T-helper 17 cell (primary cell): ENCODE results near the gene HP1BP3. TPM values are rescaled to one million over a fixed set of nuclear protein-coding genes. Genes with fewer than 3 reads are reported as not detected.

Source experiments
- ATAC-seq: fragments of 150-1000 bp; cut with Tn5 transposase; 2 replicates; pipeline ENCODE4 v1.10.0; 2021; ENCODE audit warnings: mild to moderate bottlenecking, moderate library complexity
- DNase-seq, 3 donors: peaks; one replicate each; pipeline versions ENCODE4 v3.0.0 to v3.0.0-alpha.2; 2020 to 2021
- H3K9me3 ChIP-seq: one replicate; pipeline ENCODE4 v1.7.0; 2013; ENCODE audit warnings: low read length, mild to moderate bottlenecking; ENCODE audit not compliant: control insufficient read depth, poor library complexity, severe bottlenecking
- H3K27ac Mint-ChIP-seq: one replicate; pipeline ENCODE4 v1.8.0; 2022; ENCODE audit warnings: mild to moderate bottlenecking, moderate library complexity, mixed read lengths
- H3K27me3 Mint-ChIP-seq: one replicate; pipeline ENCODE4 v1.8.0; 2022; ENCODE audit warnings: mixed read lengths
- H3K36me3 Mint-ChIP-seq: one replicate; pipeline ENCODE4 v1.8.0; 2022; ENCODE audit warnings: low read depth, mixed read lengths
- H3K4me1 Mint-ChIP-seq: one replicate; pipeline ENCODE4 v1.8.0; 2022; ENCODE audit warnings: mild to moderate bottlenecking, mixed read lengths
- H3K4me3 Mint-ChIP-seq: one replicate; pipeline ENCODE4 v1.8.0; 2022; ENCODE audit warnings: mild to moderate bottlenecking, moderate library complexity, mixed read lengths
- total RNA-seq, 4 donors: library from RNA in 2 of 4; stranded (reverse) in 2 of 4; gene quantifications; one replicate each; pipeline ENCODE4 v1.2.3 and lab custom pipeline; 2022 to 2026

The HP1BP3 gene
- total RNA-seq, 2 donors from 2014 or later, result 210 to 230 TPM

DNA sequence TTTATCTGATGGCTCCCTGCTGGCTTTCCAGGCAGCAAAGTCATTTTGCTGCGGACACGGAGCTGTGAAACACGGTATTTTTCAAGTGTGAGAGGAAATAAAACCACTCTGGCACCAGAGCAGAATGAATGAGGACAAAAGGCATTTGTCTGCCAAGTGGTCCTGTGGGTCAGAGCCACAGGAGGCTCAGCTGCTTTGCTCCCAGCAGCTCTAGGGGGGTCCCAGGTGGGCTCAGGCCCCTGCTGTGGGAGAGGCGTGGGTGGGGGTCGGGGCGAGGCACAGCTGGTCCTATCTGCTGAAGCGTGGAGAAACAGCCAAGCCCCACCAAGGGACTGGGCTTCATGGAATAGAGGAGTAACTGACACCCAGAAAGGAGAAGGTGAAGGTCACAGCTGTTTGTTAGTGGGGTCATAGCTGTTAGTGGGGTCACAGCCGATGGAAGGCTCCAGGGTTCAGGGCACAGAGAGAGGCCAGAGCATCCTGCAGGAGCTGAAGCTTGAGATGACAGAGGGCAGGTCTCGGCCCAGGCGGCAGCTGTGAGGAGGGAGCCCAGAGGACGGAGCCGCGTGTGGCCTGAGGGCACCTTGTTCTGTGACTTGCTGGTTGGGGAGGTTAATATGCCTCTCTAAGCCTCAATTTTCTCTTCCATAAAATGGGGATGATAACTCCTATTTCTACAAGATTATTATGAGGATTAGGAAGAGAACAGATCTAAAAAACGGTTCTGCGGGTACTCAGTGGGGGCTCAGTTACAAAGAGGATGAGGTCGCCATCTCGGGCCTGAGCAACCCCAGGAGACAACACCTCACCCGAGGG is 76.4 kb downstream of the HP1BP3 start:
- ATAC-seq, result no peak
- no peak overlapping the region for H3K27ac Mint-ChIP-seq
- peaks cover 16% of the 10 kb centered on the region for H3K27me3 Mint-ChIP-seq
- no peak for DNase-seq
- H3K4me3 Mint-ChIP-seq, result no peak overlapping the region
- H3K9me3 ChIP-seq, result no peaks in the 10 kb centered on the region
- peaks cover 2% of the 10 kb centered on the region for H3K4me1 Mint-ChIP-seq
- H3K36me3 Mint-ChIP-seq, result no peaks in the 10 kb centered on the region

DNA sequence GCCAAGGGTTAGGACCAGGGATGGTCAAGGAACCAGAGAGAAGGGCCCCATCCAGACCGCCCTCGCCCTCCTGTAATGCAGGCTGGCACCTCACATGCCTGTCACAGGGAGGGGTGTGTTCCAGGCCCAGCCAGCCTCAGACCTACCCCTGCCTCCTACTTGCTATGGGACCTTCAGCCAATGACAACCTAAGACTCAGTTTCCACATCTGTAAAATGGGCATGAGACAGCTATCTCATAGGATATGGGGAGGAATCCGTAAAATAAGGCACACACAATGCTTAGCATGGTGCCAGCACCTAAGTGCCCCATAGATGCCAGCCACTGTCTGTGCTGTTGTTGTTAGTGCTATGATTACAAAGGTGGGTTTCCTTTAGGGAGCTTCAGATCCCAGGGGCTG is 77.2 kb downstream of the HP1BP3 start:
- DNase-seq (no peak), ATAC-seq (no peak)
- peaks cover 11% of the 10 kb centered on the region for H3K27me3 Mint-ChIP-seq
- H3K36me3 Mint-ChIP-seq, result no peaks in the 10 kb centered on the region
- no peaks in the 10 kb centered on the region for H3K9me3 ChIP-seq
- peaks cover 2% of the 10 kb centered on the region for H3K4me1 Mint-ChIP-seq
- no peak overlapping the region for H3K4me3 Mint-ChIP-seq
- no peak overlapping the region for H3K27ac Mint-ChIP-seq

DNA sequence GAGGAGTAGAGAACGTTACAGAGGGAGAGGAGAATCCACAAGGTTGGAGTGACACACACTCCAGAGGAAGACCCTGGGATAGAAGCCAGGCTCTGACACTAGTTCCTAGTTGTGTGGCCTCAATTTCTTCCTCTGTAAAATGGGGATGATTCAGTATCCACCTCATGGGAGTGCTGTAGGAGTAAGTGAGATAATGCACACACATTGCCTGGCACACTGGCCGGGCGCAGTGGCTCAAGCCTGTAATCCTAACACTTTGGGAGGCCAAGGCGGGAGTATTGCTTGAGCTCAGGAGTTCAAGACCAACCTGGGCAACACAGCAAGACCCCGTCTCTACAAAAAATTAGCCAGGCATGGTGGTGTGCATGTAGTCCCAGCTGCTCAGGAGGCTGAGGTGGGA is 78.2 kb downstream of the HP1BP3 start:
- H3K36me3 Mint-ChIP-seq, result no peaks in the 10 kb centered on the region
- H3K27me3 Mint-ChIP-seq, result peaks cover 11% of the 10 kb centered on the region
- H3K4me1 Mint-ChIP-seq, result peaks cover 2% of the 10 kb centered on the region
- no peaks in the 10 kb centered on the region for H3K9me3 ChIP-seq
- ATAC-seq, result no peak
- DNase-seq, result no peak
- H3K27ac Mint-ChIP-seq, result no peak overlapping the region
- no peak overlapping the region for H3K4me3 Mint-ChIP-seq

DNA sequence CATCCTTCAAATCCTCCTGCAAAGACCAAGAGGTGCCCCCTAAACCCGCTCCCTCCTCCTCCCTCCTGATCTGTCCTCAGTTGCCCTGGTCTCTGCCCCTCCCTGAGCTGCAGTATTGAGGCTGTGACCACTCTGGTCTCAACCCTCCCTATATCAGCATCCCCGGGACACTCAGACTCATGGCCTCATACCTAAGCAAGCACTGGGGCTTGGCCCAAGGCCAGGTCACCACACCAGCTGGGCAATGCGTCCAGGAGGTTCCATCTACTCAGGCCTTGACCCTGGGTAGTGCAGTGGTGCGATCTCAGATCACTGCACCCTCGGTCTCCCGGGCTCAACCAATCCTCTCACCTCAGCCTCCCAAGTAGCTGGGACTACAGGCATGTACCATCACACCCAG is 79.0 kb downstream of the HP1BP3 start:
- Mint-ChIP-seq H3K27me3 (peaks cover 11% of the 10 kb centered on the region), H3K4me3 (no peak overlapping the region), H3K36me3 (peaks cover 3% of the 10 kb centered on the region), H3K27ac (no peak overlapping the region), H3K4me1 (peaks cover 2% of the 10 kb centered on the region)
- DNase-seq (no peak), ATAC-seq (no peak)
- H3K9me3 ChIP-seq, result no peaks in the 10 kb centered on the region

DNA sequence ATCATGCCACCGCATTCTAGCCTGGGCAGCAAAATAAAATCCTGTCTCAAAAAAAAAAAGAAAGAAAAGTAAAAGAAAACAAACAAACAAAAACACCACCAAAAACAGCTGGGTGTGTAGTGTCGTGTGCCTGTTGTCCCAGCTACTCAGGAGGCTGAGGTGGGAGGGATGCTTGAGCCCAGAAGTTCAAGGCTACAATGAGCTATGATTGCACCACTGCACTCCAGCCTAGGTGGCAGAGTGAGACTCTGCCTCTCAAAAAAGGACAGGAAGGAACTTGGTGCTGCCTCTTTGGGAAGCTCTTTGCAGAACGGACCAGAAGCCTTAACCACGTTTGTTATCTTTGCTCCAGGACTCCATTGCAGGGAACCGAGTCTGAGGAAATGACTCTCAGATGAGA is 80.3 kb downstream of the HP1BP3 start:
- Mint-ChIP-seq H3K27me3 (peaks cover 11% of the 10 kb centered on the region), H3K4me3 (no peak overlapping the region), H3K4me1 (peaks cover 2% of the 10 kb centered on the region), H3K36me3 (peaks cover 3% of the 10 kb centered on the region), H3K27ac (no peak overlapping the region)
- no peaks in the 10 kb centered on the region for H3K9me3 ChIP-seq
- DNase-seq (no peak), ATAC-seq (no peak)

DNA sequence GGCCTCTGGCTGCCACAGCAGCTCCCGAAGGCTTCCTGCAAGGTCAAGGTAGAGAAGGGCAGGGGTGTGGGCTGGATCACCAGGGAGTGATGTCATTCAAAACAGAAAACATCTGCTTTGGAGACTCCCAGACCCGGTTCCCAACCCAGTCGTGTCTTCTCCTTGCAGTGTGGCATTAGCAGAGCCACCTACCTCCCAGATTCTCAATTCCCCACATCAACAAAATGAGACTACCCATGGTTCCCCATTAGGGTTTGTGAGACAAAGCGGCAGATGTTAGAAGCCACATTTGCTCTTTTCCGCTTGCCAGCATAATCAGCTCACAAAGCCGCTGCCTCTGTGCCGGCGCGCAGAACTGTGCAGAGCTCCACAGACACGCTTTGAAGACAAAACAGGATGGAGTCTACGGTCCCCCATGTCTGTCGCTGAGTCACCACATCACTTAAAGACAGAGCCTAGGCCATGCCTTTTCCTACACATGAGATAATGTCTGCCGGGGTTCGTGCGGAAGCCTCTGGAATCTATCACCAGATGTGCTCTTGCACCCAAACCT is 81.8 kb downstream of the HP1BP3 start:
- Mint-ChIP-seq H3K36me3 (peaks cover 3% of the 10 kb centered on the region), H3K27me3 (peaks cover 8% of the 10 kb centered on the region), H3K4me3 (no peak overlapping the region), H3K4me1 (peaks cover 2% of the 10 kb centered on the region), H3K27ac (no peak overlapping the region)
- no peak for DNase-seq
- ATAC-seq, result peak; percentile 36
- H3K9me3 ChIP-seq, result no peaks in the 10 kb centered on the region

DNA sequence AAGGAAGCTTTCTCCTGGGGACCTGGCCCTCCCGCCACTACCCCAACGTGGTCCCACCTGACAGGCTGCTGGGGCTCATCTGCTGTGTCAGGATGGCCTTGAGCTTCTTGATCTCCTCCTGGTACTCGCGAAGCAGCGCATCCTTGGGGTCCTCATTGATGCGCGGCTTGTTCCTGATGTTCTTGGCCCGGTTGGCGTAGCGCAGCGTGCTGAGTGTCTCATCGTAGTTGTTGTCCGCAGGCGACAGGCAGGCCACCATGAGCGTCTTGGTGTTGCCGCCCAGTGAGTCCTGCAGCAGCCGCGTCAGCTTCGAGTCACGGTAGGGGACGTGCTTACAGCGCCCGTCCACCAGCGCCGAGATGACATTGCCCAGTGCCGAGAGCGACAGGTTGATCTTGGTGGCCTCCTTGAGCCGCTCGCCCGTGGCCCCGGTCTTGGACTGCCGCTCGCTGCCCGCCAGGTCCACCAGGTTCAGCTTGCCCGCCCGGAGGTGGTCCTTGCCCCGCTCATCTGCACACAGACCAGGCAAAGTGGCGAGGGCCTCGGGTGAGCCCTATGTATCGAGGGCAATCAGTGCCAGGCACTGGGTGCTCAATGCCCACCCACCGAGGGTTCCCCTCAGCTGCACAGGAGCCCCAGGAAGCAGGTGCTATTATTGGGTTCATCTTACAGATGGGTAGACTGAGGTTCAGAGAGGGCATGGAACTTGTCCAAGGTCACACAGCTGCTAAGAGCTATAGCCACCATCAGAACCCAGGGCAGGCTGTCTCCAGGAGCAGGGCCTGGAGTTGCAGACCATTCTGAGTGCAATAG is 82.5 kb downstream of the HP1BP3 start:
- no peak overlapping the region for H3K4me3 Mint-ChIP-seq
- no peak for ATAC-seq

DNA sequence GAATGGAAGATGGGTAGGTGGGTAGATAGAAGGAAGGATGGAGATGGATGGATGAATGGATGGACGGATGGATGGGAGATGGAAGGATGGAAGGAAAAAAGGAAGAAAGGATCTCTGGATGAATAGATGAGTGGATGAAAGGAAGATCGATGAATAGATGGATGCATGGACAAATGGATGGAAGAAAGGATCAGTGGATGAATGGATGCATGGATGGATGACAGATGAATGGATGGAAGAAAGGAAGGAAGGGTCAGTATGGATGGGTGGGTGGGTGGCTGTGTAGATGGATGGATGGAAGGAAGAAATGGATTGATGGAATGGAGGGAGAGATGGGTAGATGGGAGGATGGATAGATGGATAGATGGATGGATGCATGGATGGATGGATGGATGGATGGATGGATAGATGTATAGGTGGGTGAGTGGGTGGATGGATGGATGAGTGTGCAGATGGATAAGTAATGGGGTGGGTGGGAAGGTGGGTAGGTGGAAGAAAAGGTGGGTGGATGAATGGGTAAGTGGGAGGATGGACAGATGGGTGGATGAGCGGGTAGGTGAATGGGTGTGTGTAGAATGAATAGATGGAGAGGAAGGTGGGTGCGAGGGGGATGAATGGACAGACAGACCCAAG is 83.9 kb downstream of the HP1BP3 start:
- H3K4me1 Mint-ChIP-seq, result peaks cover under 1% of the 10 kb centered on the region
- H3K4me3 Mint-ChIP-seq, result no peak overlapping the region
- no peaks in the 10 kb centered on the region for H3K9me3 ChIP-seq
- peaks cover 3% of the 10 kb centered on the region for H3K36me3 Mint-ChIP-seq
- no peak for DNase-seq
- H3K27me3 Mint-ChIP-seq, result peaks cover 3% of the 10 kb centered on the region
- ATAC-seq, result no peak
- H3K27ac Mint-ChIP-seq, result no peak overlapping the region

More for the DNA sequence above, 82.5 kb downstream of the HP1BP3 start:
- H3K4me1 Mint-ChIP-seq, result peaks cover 2% of the 10 kb centered on the region
- H3K36me3 Mint-ChIP-seq, result peaks cover 3% of the 10 kb centered on the region
- no peak overlapping the region for H3K27ac Mint-ChIP-seq
- no peak for DNase-seq
- H3K9me3 ChIP-seq, result no peaks in the 10 kb centered on the region
- peaks cover 6% of the 10 kb centered on the region for H3K27me3 Mint-ChIP-seq

DNA sequence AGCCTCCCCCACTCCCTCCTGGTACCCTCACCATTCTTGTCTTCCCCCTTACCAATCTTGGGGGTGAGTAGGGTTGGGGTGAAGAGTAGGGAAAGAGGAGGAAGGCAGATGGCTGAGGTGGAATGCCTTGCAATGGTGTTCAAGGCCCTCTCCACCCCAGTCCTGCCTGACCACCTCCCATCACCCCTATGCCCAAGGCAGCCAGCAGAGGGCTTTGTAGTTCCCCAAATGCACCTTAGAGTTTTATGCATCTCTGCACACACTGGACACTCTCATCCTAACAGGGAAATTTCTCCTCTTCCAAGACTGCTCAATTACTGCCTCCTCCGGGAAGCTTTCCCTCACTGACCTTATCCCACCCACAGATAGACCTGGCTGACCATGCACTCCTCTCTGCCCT is 84.7 kb downstream of the HP1BP3 start:
- H3K9me3 ChIP-seq, result no peaks in the 10 kb centered on the region

DNA sequence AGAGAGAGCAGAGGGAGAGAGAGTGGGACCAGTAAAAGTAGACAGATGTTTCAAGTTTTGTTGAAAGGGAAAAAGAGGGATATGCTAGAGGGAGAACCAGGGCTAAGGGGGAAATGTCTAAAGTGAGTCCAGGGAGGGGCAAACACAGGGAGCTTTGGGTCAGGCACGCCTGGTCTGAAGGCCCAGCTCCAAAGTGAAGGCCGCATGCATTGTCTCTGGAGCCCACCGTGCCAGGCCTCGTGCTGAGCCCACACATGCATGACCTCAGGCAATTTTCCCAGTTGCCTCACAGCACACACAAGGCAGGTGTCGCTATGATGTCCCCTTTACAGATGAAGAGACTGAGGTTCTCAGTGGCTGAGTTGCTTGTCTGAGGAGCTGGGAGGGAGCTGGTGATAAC is 85.3 kb downstream of the HP1BP3 start:
- no peaks in the 10 kb centered on the region for H3K9me3 ChIP-seq
- DNase-seq (no peak), ATAC-seq (no peak)
- H3K27me3 Mint-ChIP-seq, result no peaks in the 10 kb centered on the region
- peaks cover 1% of the 10 kb centered on the region for H3K4me1 Mint-ChIP-seq
- no peak overlapping the region for H3K4me3 Mint-ChIP-seq
- H3K36me3 Mint-ChIP-seq, result peaks cover 3% of the 10 kb centered on the region
- no peak overlapping the region for H3K27ac Mint-ChIP-seq

More for the DNA sequence above, 84.7 kb downstream of the HP1BP3 start:
- ATAC-seq, result no peak
- H3K4me1 Mint-ChIP-seq, result no peaks in the 10 kb centered on the region
- H3K36me3 Mint-ChIP-seq, result peaks cover 3% of the 10 kb centered on the region
- H3K27ac Mint-ChIP-seq, result no peak overlapping the region
- no peak overlapping the region for H3K4me3 Mint-ChIP-seq
- H3K27me3 Mint-ChIP-seq, result no peaks in the 10 kb centered on the region
- DNase-seq, result no peak

DNA sequence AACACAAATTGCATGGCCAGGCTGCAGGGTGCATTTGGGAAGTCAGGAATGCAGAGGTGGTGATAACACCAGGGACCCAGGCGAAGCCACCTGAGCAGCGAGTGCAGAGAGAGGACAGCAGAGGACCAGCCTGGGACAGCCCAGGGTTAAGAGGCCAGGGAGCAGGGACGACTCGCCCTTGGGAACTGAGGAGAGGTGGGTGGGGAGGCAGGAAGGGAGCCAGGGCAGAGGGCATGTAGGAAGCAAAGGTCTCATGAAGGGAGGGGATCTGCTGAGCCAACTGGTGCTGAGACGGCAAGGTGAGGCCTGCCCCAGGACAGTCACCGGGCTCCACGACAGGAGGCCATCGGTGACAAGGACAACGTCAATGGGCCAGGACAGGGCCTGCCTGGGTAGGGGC is 85.7 kb downstream of the HP1BP3 start:
- ATAC-seq (no peak), DNase-seq (no peak)
- H3K27ac Mint-ChIP-seq, result no peak overlapping the region
- H3K4me1 Mint-ChIP-seq, result peaks cover 4% of the 10 kb centered on the region
- H3K27me3 Mint-ChIP-seq, result no peaks in the 10 kb centered on the region
- no peaks in the 10 kb centered on the region for H3K9me3 ChIP-seq
- H3K4me3 Mint-ChIP-seq, result no peak overlapping the region
- peaks cover 3% of the 10 kb centered on the region for H3K36me3 Mint-ChIP-seq

DNA sequence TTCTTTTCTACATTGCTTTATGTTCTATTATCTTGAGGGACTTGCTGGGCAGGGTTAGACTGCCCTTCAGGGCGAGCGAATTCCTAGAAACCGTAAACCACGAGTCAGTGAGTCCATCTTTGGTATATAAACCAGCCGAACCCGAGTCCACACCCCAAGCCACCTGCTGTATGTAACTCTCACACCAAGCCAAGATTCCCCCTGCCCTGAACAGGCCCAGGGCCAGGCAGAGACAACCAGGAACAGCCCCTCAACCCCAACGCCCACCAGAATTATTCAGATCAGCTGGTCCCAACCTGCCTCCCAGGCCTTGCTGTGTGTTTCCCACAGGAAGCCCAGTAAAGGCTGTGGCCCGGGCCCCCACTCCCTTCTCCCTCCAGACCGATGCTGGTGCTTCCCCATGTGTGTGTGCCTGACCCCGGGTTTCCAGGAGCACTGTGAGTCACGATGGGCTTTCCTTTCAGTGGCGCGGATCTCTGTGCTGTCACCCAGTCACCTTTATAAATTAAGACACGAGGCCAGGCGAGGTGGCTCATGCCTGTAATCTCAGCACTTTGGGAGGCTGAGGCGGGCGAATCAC is 86.4 kb downstream of the HP1BP3 start:
- H3K4me1 Mint-ChIP-seq, result peaks cover 8% of the 10 kb centered on the region
- no peaks in the 10 kb centered on the region for H3K27me3 Mint-ChIP-seq
- no peak overlapping the region for H3K27ac Mint-ChIP-seq
- ATAC-seq (no peak), DNase-seq (no peak)
- H3K4me3 Mint-ChIP-seq, result no peak overlapping the region
- peaks cover 3% of the 10 kb centered on the region for H3K36me3 Mint-ChIP-seq
- no peaks in the 10 kb centered on the region for H3K9me3 ChIP-seq

DNA sequence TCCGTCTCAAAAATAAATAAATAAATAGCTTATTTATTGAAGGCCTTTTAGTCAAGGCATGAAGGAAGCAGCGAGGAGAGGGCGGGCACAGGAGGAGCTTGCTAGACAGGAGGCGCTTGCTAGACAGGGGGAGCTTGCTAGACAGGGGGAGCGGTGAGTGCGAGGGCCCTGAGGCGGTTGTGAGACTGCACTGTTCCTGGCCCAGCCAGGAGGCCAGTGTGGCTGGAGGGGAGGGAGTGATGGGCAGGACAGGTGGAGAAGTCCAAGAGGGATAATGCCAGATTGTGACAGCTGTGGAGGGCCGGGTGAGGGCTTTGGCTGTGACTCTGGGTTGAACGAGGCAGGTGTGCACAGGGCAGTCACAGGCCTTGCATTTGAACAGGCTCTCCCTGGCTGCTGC is 87.5 kb downstream of the HP1BP3 start:
- Mint-ChIP-seq H3K27ac (no peak overlapping the region), H3K4me1 (peaks cover 8% of the 10 kb centered on the region), H3K4me3 (no peak overlapping the region), H3K27me3 (no peaks in the 10 kb centered on the region), H3K36me3 (peaks cover 3% of the 10 kb centered on the region)
- ATAC-seq (no peak), DNase-seq (no peak)
- no peaks in the 10 kb centered on the region for H3K9me3 ChIP-seq
